ENCODE measurements around the gene KATNAL1. TPM values are rescaled to one million over a fixed set of nuclear protein-coding genes. Genes with fewer than 3 reads are reported as not detected.

KATNAL1 gene
- polyA plus RNA-seq, 3 donors: 0.49 to 1.2 (median 1.0) TPM

DNA sequence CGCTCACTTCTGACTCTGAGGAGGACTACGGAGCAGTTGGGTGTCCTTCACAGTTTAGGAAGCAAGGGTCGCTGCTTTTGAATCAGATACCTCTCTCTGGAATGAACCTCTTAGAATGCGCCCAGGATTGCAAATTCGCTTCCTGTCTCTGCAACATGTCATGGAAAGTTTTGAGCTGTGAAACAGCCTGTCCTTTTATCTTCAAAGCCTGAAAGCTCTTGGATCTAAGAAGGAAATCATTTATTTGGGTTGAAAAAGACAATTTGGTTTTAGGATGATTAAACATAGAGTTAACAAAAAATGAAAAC lies 134.1 kb downstream of the KATNAL1 start:
- no peak overlapping the region for H3K9ac ChIP-seq (ENCODE audit: insufficient read depth, low read length, poor library complexity, severe bottlenecking)
- no peaks in the 10 kb centered on the region for H4K20me1 ChIP-seq (ENCODE audit: insufficient read depth, low read length)
- no peak overlapping the region for H3K4me3 ChIP-seq (replicated peaks in 1 of 3; ENCODE audit: low read depth in 2 of 3, low read length in 3 of 3)
- Mint-ChIP-seq H3K4me3 (no peak overlapping the region), H3K27ac (no peak overlapping the region), H3K27me3 (ENCODE audit: low read depth in 3 of 3) (peaks cover 0 to 3% (median 2%) of the 10 kb centered on the region in 3 donors), H3K4me1 (peaks cover 12% of the 10 kb centered on the region), H3K9me3 (peaks cover 0 to 3% (median 0%) of the 10 kb centered on the region in 7 donors), H3K36me3 (no peaks in the 10 kb centered on the region)
- intact Hi-C loops (cut with micrococcal nuclease): no loop called here
- H3K79me2 ChIP-seq (ENCODE audit: insufficient read depth, low read length): no peaks in the 10 kb centered on the region
- H3K36me3 ChIP-seq (replicated peaks in 1 of 2; ENCODE audit: control insufficient read depth in 1 of 2, insufficient read depth in 2 of 2, low read length in 2 of 2): no peaks in the 10 kb centered on the region
- H3K4me1 ChIP-seq (ENCODE audit: control insufficient read depth in 1 of 2, insufficient read depth in 2 of 2, low read length in 2 of 2): peaks cover 0 to 7% of the 10 kb centered on the region in 2 donors
- H3K27ac ChIP-seq (ENCODE audit: low read depth in 1 of 2, low read length in 2 of 2): no peak overlapping the region
- no peak overlapping the region for H3K4me2 ChIP-seq (replicated peaks; ENCODE audit: extremely low read depth, low read length, poor library complexity, severe bottlenecking)
- no peak for DNase-seq
- H2AFZ ChIP-seq (ENCODE audit: insufficient read depth, low read depth, low read length, poor library complexity, severe bottlenecking): no peak overlapping the region
- no peaks in the 10 kb centered on the region for H3K27me3 ChIP-seq (ENCODE audit: control insufficient read depth in 2 of 2, insufficient read depth in 2 of 2, low read length in 2 of 2)
- H3K9me3 ChIP-seq (replicated peaks in 1 of 2; ENCODE audit: control insufficient read depth in 1 of 2, insufficient read depth in 1 of 2, low read length in 2 of 2): no peaks in the 10 kb centered on the region
- TF ChIP-seq CTCF (IDR thresholded peaks at IDR 0.05): no peak
- 81% methylated on average over 5 of the region's 5 CpGs for WGBS (ENCODE audit: insufficient coverage)

DNA sequence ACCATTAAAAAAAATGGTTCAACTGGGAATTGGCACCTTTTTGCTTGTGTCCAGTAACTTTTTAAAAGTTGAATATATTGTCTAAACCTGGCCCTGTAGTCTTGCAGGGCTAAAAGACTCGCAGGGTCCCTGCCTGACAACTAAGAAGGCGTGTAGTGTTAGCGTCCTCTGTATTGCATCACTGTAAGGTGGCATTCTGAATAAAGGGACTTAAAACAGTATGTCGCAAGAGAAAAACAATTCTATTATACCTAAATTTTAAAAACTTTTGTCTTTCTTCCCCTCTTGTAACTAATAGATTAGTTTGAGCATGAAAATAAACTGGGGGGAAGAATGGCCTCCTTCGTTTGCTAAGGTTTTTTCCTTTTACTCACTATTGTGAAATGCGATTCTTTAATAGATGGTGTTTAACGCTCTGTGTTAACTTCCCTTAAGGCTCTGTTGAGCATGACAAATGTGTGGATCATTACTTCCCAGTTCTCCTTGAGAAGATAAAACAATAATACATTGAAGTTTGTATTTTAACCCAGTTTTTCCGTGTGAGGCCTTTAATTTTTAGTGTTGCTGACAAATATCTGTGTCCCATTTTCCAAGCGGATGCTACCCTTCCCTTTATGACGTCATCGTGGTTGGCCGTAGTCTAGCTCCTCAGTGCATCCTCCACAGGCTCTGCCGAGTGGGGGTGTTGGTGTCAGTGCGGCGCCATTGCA lies 134.6 kb downstream of the KATNAL1 start:
- no peaks in the 10 kb centered on the region for H3K27me3 ChIP-seq (ENCODE audit: control insufficient read depth in 2 of 2, insufficient read depth in 2 of 2, low read length in 2 of 2)
- 70% methylated on average over 8 of the region's 15 CpGs for WGBS (ENCODE audit: insufficient coverage)
- no peak overlapping the region for H3K4me3 ChIP-seq (replicated peaks in 1 of 3; ENCODE audit: low read depth in 2 of 3, low read length in 3 of 3)
- peaks cover 0 to 7% of the 10 kb centered on the region in 2 donors for H3K4me1 ChIP-seq (ENCODE audit: control insufficient read depth in 1 of 2, insufficient read depth in 2 of 2, low read length in 2 of 2)
- no peak overlapping the region for H3K9ac ChIP-seq (ENCODE audit: insufficient read depth, low read length, poor library complexity, severe bottlenecking)
- no peak overlapping the region for H3K4me2 ChIP-seq (replicated peaks; ENCODE audit: extremely low read depth, low read length, poor library complexity, severe bottlenecking)
- peaks cover 0 to 3% (median 2%) of the 10 kb centered on the region in 3 donors for H3K27me3 Mint-ChIP-seq (ENCODE audit: low read depth in 3 of 3)
- no peaks in the 10 kb centered on the region for H3K9me3 ChIP-seq (replicated peaks in 1 of 2; ENCODE audit: control insufficient read depth in 1 of 2, insufficient read depth in 1 of 2, low read length in 2 of 2)
- H3K79me2 ChIP-seq (ENCODE audit: insufficient read depth, low read length): no peaks in the 10 kb centered on the region
- H3K27ac Mint-ChIP-seq: peak overlapping the region in 1 of 7 donors; percentile 7
- H3K4me1 Mint-ChIP-seq: peaks cover 12% of the 10 kb centered on the region
- no peak overlapping the region for H3K27ac ChIP-seq (ENCODE audit: low read depth in 1 of 2, low read length in 2 of 2)
- no peak for TF ChIP-seq CTCF (IDR thresholded peaks at IDR 0.05)
- no peaks in the 10 kb centered on the region for H3K36me3 Mint-ChIP-seq
- peaks cover 0 to 3% (median 0%) of the 10 kb centered on the region in 7 donors for H3K9me3 Mint-ChIP-seq
- H4K20me1 ChIP-seq (ENCODE audit: insufficient read depth, low read length): no peaks in the 10 kb centered on the region
- peak overlapping the region in 1 of 2 donors; percentile 39 for H3K4me3 Mint-ChIP-seq
- H3K36me3 ChIP-seq (replicated peaks in 1 of 2; ENCODE audit: control insufficient read depth in 1 of 2, insufficient read depth in 2 of 2, low read length in 2 of 2): no peaks in the 10 kb centered on the region
- intact Hi-C loops (cut with micrococcal nuclease): no loop called here
- H2AFZ ChIP-seq (ENCODE audit: insufficient read depth, low read depth, low read length, poor library complexity, severe bottlenecking): no peak overlapping the region
- peak in 1 of 3 donors; percentile 18 for DNase-seq

Measured in CD14-positive monocyte (primary cell).